Endodermal cell (in vitro differentiated cells): Measurements from ENCODE around the gene MCTP1. TPM values are rescaled to one million over a fixed set of nuclear protein-coding genes. Genes with fewer than 3 reads are reported as not detected.

Experiments used
- DNase-seq: peaks from one replicate; pipeline ENCODE4 v3.0.0-alpha.2; 2017
- H3K27ac ChIP-seq: 2 replicates; pipeline ENCODE4 v1.5.1; 2013; ENCODE audit warnings: mild to moderate bottlenecking, low read depth, low read length, moderate library complexity
- H3K27me3 ChIP-seq: 2 replicates; pipeline ENCODE4 v1.6.1; 2013; ENCODE audit warnings: mild to moderate bottlenecking, low read length, moderate library complexity; ENCODE audit not compliant: insufficient read depth, control insufficient read depth, poor library complexity, severe bottlenecking
- H3K36me3 ChIP-seq: 2 replicates; pipeline ENCODE4 v1.7.0; 2013; ENCODE audit warnings: mild to moderate bottlenecking, low read length, moderate library complexity; ENCODE audit not compliant: control insufficient read depth, insufficient read depth
- H3K4me1 ChIP-seq: one replicate; pipeline ENCODE4 v1.7.0; 2013; ENCODE audit warnings: low read length; ENCODE audit not compliant: control insufficient read depth, insufficient read depth
- H3K4me3 ChIP-seq: 2 replicates; pipeline ENCODE4 v1.5.1; 2013; ENCODE audit warnings: mild to moderate bottlenecking, low read length, moderate library complexity
- H3K9ac ChIP-seq: 2 replicates; pipeline ENCODE4 v1.6.1; 2013; ENCODE audit warnings: mild to moderate bottlenecking, low read length, moderate library complexity; ENCODE audit not compliant: poor library complexity, severe bottlenecking; ENCODE audit errors: extremely low read depth
- H3K9me3 ChIP-seq: 2 replicates; pipeline ENCODE4 v1.6.1; 2013; ENCODE audit warnings: mild to moderate bottlenecking, low read length, moderate library complexity; ENCODE audit not compliant: control insufficient read depth
- H3K27ac Mint-ChIP-seq: 2 replicates; pipeline ENCODE4 v1.8.0; 2020; ENCODE audit warnings: mixed read lengths
- H3K27me3 Mint-ChIP-seq: 2 replicates; pipeline ENCODE4 v1.8.0; 2021; ENCODE audit warnings: mild to moderate bottlenecking, mixed read lengths; ENCODE audit not compliant: insufficient read depth
- H3K36me3 Mint-ChIP-seq: 2 replicates; pipeline ENCODE4 v1.8.0; 2020; ENCODE audit warnings: low read depth, mixed read lengths
- H3K4me1 Mint-ChIP-seq: 2 replicates; pipeline ENCODE4 v1.8.0; 2020; ENCODE audit warnings: mixed read lengths
- H3K4me3 Mint-ChIP-seq: 2 replicates; pipeline ENCODE4 v1.8.0; 2020; ENCODE audit warnings: mild to moderate bottlenecking, moderate library complexity, mixed read lengths
- H3K9me3 Mint-ChIP-seq: 2 replicates; pipeline ENCODE4 v1.8.0; 2020; ENCODE audit warnings: mild to moderate bottlenecking, mixed read lengths
- WGBS, 2 experiments: methylation state at CpG; one replicate each; pipeline versions ENCODE4 v1.1.5 to v1.1.7; 2013; ENCODE audit warnings: missing lambda C conversion rate in 2 of 2, mixed read lengths in 1 of 2; ENCODE audit not compliant: insufficient coverage in 1 of 2, insufficient read length in 1 of 2; 5-methylcytosine and 5-hydroxymethylcytosine counted together
- total RNA-seq, 2 donors: library from RNA; stranded (reverse); fragmentation: NEBNext Ultra II Directional in 1 of 2; extraction: Animal tissue kit (Norgen Biotek cat#: 25700) in 1 of 2; gene quantifications; 2 replicates in 1 of 2; 3 replicates in 1 of 2; pipeline ENCODE4 v1.2.1, GENCODE V29; 2021
- TF ChIP-seq, protein P1 (sequence below): fragments of 200-600 bp; sonication (generic); conservative IDR thresholded peaks from 2 replicates; pipeline ENCODE4 v1.5.0; 2021; ENCODE audit warnings: antibody characterized with exemption, mild to moderate bottlenecking

Gene MCTP1
- total RNA-seq, 2 donors from 2014 or later = 0.71 to 3.7 TPM

DNA sequence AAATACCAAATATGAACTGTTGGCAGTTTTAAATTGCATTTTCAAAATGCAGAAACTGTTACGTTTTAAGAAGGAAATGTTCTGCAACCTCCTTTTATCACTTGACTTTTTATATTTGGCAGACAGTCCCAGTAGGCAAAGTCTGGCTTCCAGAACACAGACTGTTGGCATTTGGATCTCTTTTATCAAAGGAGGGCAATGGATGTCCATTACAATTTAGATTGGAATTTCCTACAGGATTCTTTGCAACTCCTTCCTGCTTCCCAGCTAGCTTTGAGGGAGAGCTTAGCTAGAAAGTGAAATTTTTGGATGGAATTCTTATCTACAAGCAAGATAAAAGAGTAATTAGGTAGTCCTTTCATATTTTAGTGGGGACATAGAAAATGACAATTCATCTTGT is 523.8 kb downstream of the MCTP1 start:
- H3K9me3 ChIP-seq = no peaks in the 10 kb centered on the region
- TF ChIP-seq, protein P1, sequence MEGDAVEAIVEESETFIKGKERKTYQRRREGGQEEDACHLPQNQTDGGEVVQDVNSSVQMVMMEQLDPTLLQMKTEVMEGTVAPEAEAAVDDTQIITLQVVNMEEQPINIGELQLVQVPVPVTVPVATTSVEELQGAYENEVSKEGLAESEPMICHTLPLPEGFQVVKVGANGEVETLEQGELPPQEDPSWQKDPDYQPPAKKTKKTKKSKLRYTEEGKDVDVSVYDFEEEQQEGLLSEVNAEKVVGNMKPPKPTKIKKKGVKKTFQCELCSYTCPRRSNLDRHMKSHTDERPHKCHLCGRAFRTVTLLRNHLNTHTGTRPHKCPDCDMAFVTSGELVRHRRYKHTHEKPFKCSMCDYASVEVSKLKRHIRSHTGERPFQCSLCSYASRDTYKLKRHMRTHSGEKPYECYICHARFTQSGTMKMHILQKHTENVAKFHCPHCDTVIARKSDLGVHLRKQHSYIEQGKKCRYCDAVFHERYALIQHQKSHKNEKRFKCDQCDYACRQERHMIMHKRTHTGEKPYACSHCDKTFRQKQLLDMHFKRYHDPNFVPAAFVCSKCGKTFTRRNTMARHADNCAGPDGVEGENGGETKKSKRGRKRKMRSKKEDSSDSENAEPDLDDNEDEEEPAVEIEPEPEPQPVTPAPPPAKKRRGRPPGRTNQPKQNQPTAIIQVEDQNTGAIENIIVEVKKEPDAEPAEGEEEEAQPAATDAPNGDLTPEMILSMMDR = no peak
- H3K4me3 ChIP-seq = no peak overlapping the region
- no peaks in the 10 kb centered on the region for H3K4me1 Mint-ChIP-seq
- no peaks in the 10 kb centered on the region for H3K27me3 Mint-ChIP-seq
- 93 to 100% methylated on average over 1 of the region's 1 CpG for WGBS, 2 experiments
- H3K27me3 ChIP-seq = no peaks in the 10 kb centered on the region
- H3K36me3 ChIP-seq = no peaks in the 10 kb centered on the region
- H3K36me3 Mint-ChIP-seq = no peaks in the 10 kb centered on the region
- H3K9me3 Mint-ChIP-seq = peaks cover 2% of the 10 kb centered on the region
- H3K4me3 Mint-ChIP-seq = no peak overlapping the region
- H3K9ac ChIP-seq = no peak overlapping the region
- H3K27ac ChIP-seq = no peak overlapping the region
- no peak for DNase-seq
- H3K4me1 ChIP-seq = no peaks in the 10 kb centered on the region
- H3K27ac Mint-ChIP-seq = no peak overlapping the region

DNA sequence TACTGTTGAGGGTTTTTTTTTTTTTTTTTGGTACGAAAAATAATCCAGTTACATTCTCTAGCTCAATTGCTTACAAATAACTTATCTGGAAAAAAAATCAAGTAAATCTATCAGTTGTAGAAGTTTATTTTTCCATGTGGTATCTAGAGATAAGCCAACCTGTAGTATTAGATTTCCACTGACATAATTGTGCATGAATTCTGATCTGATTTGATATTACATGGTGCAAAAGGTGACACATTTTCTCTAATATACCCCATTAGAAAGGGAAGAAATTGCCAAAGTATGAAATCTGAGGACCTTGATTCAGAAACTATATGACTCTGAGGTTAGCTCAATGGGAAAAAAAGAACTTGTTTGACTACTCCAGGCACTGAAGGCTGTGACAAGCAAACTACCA is 524.9 kb downstream of the MCTP1 start:
- Histone ChIP-seq H3K9ac (no peak overlapping the region), H3K4me1 (no peaks in the 10 kb centered on the region), H3K27me3 (no peaks in the 10 kb centered on the region), H3K4me3 (no peak overlapping the region), H3K36me3 (no peaks in the 10 kb centered on the region), H3K9me3 (no peaks in the 10 kb centered on the region), H3K27ac (no peak overlapping the region)
- no peaks in the 10 kb centered on the region for H3K36me3 Mint-ChIP-seq
- no peak overlapping the region for H3K27ac Mint-ChIP-seq
- TF ChIP-seq, protein P1 = no peak
- DNase-seq = no peak
- no peaks in the 10 kb centered on the region for H3K9me3 Mint-ChIP-seq
- WGBS, 2 experiments = no CpG with 5 or more reads among the region's 1 CpG
- no peaks in the 10 kb centered on the region for H3K4me1 Mint-ChIP-seq
- H3K4me3 Mint-ChIP-seq = no peak overlapping the region
- no peaks in the 10 kb centered on the region for H3K27me3 Mint-ChIP-seq

DNA sequence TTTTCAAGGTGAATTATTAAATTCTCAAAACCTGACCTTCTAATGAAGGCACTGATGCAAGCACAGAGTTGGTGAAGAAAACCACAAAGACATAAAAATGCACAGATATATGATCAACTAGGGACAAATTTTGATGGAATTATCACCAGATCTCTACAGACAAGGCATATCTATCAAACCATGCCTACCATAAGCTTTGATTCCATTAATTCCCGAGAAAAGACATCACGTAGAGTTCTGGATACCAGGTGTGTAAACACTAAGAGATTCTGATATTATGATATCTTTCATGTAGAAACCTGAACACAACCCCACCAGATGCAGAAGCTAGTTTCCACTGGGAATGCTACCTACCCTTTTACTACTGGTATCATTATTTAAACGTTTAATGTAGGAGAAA is 525.9 kb downstream of the MCTP1 start:
- no peaks in the 10 kb centered on the region for H3K36me3 Mint-ChIP-seq
- H3K27me3 Mint-ChIP-seq = no peaks in the 10 kb centered on the region
- no peak for DNase-seq
- H3K27ac ChIP-seq = no peak overlapping the region
- no peaks in the 10 kb centered on the region for H3K36me3 ChIP-seq
- no peak overlapping the region for H3K4me3 Mint-ChIP-seq
- no peaks in the 10 kb centered on the region for H3K27me3 ChIP-seq
- no peak overlapping the region for H3K4me3 ChIP-seq
- no peaks in the 10 kb centered on the region for H3K9me3 Mint-ChIP-seq
- no peaks in the 10 kb centered on the region for H3K9me3 ChIP-seq
- H3K9ac ChIP-seq = no peak overlapping the region
- H3K4me1 ChIP-seq = no peaks in the 10 kb centered on the region
- H3K27ac Mint-ChIP-seq = no peak overlapping the region
- TF ChIP-seq, protein P1 = no peak
- 97% methylated on average over 3 of the region's 3 CpGs; no CpG with 5 or more reads in 1 of the 2 experiments for WGBS, 2 experiments
- H3K4me1 Mint-ChIP-seq = no peaks in the 10 kb centered on the region
